NCI-H2107 treated with DMSO at 0.1 percent for 48 hours (cell line): Measurements from ENCODE around the gene UGT1A5.

Experiments used
- DNase-seq: peaks from one replicate; lab custom pipeline; 2025; ENCODE audit not compliant: unreplicated experiment; lab: John Stamatoyannopoulos, UW

UGT1A5 gene

DNA sequence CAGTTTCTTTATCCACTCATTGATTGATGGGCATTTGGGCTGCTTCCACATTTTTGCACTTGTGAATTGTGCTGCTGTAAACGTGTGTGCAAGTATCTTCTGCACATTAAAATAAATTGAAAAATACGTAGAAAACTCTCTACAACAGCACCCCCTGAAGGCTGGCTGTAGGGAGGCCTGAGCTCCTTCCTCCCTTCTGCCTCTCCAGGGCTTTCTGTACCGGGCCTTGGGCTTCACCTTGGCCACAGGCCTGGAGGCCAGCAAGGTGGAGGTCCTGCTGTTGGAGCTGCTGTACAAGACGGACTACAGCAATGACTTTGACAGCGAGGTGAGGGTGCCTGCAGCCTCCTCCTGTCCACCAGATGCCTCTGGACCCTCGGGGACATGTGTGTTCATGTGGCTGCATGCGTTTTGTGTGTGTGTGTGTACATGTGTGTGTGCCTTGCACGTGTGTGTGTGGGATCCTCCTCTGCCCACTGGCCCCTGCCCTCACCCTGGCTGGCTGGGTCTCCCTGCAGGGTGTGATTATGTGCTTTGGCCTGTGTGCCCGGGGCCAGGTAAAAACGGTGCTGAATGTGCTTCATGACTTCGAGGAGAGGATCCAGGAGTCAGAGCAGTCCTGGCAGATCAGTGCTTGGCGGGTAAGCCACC, 94.6 kb downstream of the UGT1A5 start:
- DNase-seq = no peak

DNA sequence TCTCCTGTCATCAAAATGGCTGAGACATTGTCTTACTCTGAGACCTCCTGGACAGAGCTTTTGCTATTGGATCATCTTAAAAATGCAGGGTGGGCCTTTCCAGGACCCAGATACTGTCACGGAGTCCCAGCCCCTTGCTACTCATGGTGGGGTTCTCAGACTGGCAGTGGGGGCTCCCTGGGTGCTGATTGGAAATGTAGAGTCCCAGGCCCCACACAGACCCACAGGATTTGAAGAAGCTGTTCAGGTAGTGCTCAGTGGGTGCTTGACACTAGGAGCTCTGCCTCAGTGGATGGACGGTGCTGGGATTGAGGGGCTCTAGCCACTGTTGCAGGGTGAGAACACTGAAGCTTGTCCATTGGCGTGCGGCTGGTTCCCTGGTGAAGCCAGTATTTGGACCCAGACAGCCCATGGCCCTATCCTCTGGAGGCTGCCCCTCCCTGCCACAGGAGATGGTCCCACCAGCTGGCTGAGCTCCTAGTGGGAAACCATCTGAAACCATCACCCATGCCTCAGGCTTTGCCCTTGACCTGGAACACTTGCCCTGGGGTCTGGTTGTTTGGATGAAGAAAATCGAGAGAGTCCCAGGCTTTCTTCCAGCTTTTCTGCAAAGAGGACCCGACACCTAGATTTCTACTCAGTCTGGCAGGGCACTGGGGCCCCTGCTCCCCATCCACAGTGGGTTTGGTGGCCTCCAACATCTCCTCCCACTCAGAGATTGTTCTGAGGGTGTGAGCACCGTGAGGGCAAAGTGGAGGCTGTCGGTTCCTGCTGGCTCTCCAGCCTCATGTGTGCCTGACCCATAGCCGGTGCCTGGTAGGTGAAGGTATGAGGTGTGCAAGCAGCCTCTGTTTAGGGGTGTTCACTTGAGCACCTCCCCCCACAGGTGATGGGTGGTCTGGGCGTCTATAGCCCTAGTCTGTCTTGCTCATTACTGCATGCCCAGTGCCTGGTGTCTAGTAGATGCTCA, 95.5 kb downstream of the UGT1A5 start:
- no peak for DNase-seq

GRCh38 chr2:233810385-233810784, 97.7 kb downstream of the UGT1A5 start:
- DNase-seq = no peak

DNA sequence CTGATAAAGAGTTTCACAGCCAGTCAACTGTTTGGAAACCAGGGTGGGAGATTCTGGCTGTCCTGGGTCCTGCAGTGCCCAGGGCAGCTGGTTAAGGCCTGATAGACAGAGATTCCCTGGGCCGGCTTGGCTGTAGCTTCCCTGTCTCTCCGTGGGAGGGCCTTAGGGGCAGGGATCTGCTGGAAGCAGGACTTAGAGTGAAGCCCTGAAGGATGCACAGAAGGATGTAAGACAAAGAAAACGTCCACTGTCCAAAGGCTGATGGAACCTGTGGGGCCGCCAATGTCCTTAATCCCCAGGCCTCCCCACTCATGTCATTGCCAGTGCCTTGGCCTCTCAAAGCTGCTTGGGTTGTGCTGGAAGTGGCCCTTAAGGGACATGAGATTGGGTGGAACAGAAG, 98.4 kb downstream of the UGT1A5 start:
- DNase-seq = no peak

GRCh38 chr2:233811732-233812131, 99.0 kb downstream of the UGT1A5 start:
- no peak for DNase-seq

DNA sequence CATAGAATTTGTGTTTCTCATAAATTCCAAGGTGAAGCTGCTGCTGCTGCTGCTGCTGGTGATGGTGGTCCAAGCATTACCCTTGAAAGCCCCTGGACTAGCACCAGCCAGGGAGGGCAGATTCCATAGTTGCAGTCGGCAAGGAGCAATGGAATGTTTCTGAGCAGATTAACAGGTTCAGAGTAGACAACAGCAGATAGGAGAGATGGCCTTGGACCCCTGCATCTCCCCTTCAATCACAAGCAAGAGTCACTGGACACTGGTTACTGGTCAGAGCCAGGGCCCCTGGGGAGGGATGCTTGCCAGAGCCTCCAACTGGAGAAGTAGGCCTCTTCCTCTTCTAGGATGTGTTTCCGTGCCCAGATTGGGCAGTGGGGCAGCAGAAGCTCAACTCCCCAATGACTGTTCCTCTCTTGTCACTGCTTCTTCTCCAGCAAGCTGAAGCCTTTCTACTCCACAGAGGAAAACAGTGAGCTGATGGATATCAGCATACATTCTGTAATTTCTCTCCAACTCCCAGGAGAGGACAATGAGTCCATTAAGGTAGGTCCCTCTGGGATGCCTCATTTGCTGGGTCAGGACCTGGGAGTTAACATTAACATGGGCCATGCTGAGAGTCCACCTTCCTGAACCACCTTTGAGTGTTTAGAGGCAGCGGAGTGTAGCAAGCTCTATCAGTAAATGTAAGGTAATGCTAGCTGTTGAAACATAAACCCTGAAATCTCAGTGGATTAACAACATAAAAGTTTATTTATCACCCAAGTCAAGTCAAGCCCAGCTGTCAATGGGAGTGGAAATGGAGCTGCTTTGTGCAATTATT, 100.7 kb downstream of the UGT1A5 start:
- DNase-seq = no peak

DNA sequence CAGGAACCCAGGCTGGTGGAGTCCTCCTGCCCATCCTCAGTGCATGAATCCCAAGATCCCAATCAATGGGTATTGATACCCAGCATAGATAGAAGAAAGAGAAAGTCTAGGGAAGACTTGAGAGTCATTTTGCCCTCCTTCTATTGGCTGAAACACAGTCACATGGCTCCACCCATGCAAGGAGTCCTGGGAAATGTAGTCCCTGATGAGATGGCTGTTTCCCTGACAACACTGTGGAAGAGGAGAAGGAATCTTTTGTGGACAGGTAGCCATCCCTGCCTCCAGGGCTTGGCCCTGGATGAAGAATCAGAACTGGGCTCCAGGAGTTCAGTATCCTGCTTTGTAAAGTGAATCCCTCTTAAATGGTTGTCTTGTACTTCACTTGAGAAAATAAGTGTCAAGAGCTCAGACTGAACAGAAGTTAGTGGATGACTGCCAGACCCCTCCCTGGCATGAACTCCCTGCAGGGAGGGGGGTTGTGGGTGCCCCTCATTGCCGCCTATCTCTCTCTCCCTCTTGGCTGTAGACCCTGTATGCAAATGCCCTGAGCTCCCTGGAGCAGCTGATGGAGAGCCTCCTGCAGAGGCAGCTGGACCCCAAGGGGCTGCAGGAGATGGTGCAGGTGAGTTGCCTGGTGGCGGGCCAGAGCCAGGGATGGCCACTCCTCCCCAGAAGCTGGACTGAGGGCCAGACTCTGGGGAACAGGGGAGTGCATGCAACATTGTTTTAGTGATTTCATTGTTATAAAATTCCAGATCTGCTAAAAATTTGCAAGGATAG, 101.5 kb downstream of the UGT1A5 start:
- DNase-seq = no peak

DNA sequence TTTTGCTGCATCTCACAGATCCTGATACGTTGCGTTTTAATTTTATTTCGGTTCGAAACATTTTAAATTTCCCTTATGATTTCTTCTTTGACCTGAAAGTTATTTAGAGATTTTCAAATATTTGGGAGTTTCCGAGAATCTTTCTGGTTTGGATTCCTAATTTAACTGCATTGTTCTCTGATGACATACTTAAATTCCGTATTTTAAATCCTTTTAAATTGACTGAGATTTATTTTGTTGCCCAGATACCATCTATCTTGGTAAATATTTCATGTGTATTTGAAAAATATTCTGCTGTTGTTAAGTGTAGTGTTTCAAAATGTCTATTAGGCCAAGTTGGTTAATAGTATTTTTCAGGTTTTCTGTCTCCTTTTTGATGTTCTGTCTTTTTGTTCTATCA, 103.2 kb downstream of the UGT1A5 start:
- DNase-seq = no peak

GRCh38 chr2:233816334-233816733, 103.6 kb downstream of the UGT1A5 start:
- DNase-seq = no peak

DNA sequence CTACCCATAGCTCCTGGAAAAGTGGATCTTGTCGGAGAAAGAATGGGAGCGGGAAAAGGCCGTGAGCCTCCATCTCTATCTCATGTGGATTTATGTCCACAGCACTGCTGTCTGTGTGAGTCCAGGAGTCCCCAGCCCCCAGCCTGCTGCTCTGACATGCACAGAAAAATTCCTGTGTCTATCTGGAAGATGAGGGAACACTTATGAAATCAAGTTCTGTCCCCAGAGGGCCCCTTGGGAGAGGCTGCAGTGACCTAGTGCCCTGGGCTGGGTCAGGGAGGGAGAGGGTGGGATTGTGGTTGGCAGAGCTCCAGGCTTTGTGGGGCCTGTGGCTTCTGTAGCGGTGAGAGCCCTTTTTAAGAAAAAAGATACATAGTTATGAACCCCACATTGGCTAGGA, 104.1 kb downstream of the UGT1A5 start:
- DNase-seq = no peak

- DNase-seq = no peak
Observed at GRCh38 chr2:233817361-233817911, 104.7 kb downstream of the UGT1A5 start.

- no peak for DNase-seq
Observed at GRCh38 chr2:233817995-233818638, 105.4 kb downstream of the UGT1A5 start.

DNA sequence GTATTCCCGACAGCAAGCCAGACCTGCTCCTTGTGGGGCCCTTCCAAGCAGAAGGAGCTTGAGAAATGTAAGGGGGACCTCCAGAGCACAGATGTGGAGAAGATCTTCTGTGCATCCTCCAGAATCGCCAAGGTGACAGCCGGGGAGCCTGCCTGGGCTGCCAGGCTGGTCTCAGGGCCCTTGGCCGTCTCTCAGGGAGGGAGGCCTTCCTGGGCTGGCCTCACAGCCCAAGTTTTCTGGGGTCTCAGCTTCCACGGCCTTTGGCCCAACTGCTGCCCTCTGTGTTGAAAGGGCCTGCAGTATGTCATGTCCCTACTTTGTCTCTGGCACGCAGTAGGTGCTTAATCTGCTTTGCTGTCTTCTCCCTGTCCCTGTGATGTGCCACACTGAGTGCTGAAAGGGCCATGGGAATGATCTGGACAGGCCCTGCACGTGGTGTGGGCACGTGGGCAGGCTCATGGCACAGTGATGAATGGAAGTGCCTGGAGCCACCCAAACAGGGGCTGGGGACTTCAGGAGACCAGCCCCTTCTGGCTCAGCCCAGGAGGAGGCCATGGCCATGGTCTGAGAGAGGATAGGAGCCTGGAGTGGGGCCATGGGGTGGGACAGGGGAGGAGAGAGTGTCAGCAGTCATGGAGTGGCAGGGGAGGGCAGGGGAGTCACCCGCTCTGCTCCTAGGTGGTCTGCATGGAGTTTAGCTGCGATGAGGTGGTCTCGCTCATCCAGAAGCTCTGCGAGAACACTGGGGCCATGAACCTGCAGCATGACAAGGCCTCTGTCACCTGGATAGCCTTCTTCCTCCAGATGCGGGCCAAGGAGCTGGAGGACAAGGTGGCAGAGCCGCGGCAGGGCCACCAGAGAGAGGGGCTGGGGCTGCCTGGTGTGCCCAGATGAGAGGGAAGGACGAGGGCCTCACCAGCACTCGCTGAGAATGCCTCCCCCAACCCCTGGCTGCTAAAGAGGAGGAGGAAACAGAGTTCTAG, 106.2 kb downstream of the UGT1A5 start:
- DNase-seq = no peak

DNA sequence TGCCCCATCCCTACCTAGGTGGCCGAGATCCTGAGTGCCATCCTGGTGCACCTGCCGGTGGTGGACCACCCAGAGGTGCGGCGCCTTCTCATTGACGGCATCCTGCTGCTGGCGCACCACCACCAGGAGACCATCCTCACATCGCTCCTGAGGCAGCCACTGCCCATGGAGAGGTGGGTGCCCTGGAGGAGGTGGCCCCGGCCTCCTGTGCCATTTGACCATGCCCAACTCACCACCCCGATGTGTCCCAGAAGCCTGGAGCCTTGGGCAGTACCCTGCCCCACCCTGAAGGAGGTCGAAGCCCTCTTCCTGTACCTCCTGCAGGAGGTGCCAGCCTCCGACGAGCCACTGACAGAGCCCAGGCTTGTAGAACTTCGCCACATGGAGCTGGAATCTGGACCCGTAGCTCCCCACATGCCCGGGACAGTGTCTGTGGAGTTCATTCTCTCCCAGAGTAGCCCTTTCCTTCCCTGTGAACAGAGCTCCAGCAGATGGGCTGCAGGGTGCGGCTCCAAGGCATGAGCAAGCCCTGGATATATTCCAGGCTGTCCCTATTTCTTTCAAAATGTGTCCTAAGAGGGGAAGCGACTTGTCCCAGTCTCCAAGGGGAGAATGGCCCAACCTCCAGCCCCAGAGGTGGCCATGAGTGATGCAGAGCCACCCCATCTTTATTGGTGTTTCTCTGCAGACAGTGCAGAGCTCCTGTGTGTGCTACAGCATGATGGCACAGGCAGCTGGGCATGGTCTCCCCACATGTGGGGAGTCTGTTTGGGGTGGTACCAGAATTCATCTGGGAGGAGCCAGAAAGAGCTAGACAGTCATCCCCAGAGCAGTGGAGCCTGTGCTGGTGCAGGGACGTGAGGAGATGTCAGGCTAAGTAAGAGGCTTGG, 107.4 kb downstream of the UGT1A5 start:
- DNase-seq = no peak

- DNase-seq = no peak
Observed at GRCh38 chr2:233820774-233821105, 108.0 kb downstream of the UGT1A5 start.

DNA sequence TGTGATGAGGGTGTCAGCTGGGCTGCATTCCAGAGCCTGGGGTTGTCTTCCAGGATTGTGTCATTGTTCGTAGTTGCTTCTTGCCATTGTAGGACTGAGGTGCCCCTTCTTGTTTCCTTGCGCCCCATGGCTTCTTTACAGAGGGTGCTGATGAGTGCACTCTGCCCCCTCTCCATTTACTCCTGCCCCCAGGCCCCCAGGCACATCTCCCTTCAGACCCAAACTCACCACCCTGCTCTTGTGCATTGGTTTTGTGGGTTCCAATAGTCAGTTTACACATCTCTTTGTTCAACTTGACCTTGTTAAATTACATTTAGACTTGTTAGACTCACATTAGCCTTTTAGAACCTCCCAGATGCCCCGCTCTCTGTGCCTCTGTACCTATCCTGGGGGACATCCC, 108.5 kb downstream of the UGT1A5 start:
- DNase-seq = no peak

DNA sequence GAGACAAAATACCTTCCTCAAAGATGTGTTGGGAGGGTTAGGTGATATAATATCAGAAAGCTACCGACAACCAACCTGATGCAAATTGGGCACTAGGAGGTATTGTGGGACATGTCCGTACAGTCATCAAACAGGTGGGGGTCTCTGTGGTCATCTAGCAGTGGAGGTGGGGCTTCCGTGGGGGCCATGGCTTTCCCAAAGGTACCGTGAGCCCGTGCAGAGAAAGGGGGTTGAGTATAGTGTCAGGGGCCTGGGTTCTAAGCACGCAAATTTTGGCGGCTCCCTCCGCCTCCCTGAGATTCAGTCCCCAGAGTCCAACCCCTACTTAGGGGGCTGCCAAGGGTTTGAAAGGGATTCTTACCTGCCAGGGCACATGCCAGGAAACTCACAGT, 109.0 kb downstream of the UGT1A5 start:
- no peak for DNase-seq
